Measurements from ENCODE around the gene GPR153. TPM values are rescaled to one million over a fixed set of nuclear protein-coding genes. Genes with fewer than 3 reads are reported as not detected.

GPR153 gene
- total and polyA plus RNA-seq, 2 of the 13 experiments (the other 11 are each of a cell fraction or from before 2014, with no cell fraction given), result 0.22 to 0.31 TPM

- TF ChIP-seq, protein P1, sequence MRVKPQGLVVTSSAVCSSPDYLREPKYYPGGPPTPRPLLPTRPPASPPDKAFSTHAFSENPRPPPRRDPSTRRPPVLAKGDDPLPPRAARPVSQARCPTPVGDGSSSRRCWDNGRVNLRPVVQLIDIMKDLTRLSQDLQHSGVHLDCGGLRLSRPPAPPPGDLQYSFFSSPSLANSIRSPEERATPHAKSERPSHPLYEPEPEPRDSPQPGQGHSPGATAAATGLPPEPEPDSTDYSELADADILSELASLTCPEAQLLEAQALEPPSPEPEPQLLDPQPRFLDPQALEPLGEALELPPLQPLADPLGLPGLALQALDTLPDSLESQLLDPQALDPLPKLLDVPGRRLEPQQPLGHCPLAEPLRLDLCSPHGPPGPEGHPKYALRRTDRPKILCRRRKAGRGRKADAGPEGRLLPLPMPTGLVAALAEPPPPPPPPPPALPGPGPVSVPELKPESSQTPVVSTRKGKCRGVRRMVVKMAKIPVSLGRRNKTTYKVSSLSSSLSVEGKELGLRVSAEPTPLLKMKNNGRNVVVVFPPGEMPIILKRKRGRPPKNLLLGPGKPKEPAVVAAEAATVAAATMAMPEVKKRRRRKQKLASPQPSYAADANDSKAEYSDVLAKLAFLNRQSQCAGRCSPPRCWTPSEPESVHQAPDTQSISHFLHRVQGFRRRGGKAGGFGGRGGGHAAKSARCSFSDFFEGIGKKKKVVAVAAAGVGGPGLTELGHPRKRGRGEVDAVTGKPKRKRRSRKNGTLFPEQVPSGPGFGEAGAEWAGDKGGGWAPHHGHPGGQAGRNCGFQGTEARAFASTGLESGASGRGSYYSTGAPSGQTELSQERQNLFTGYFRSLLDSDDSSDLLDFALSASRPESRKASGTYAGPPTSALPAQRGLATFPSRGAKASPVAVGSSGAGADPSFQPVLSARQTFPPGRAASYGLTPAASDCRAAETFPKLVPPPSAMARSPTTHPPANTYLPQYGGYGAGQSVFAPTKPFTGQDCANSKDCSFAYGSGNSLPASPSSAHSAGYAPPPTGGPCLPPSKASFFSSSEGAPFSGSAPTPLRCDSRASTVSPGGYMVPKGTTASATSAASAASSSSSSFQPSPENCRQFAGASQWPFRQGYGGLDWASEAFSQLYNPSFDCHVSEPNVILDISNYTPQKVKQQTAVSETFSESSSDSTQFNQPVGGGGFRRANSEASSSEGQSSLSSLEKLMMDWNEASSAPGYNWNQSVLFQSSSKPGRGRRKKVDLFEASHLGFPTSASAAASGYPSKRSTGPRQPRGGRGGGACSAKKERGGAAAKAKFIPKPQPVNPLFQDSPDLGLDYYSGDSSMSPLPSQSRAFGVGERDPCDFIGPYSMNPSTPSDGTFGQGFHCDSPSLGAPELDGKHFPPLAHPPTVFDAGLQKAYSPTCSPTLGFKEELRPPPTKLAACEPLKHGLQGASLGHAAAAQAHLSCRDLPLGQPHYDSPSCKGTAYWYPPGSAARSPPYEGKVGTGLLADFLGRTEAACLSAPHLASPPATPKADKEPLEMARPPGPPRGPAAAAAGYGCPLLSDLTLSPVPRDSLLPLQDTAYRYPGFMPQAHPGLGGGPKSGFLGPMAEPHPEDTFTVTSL (CRISPR knock-in tag; IDR thresholded peaks at IDR 0.05; ENCODE audit: borderline replicate concordance), result peak; percentile 16; the same call in 1 of the 2 replicates
- TF ChIP-seq ELF1 (CRISPR knock-in tag; IDR thresholded peaks at IDR 0.05) (peak; percentile 46; the same call in 1 of the 2 replicates), ZNF282 (IDR thresholded peaks at IDR 0.05; ENCODE audit: partially characterized antibody) (no peak), ATRX (CRISPR knock-in tag; IDR thresholded peaks at IDR 0.05; ENCODE audit: borderline replicate concordance) (no peak), ZFP36 (IDR thresholded peaks at IDR 0.05; ENCODE audit: borderline replicate concordance, low read depth, low read length, partially characterized antibody) (no peak), NR3C1 (CRISPR knock-in tag; IDR thresholded peaks at IDR 0.05) (peak; percentile 58; the same call in 1 of the 2 replicates), ZFP82 (CRISPR knock-in tag; IDR thresholded peaks at IDR 0.05; ENCODE audit: borderline replicate concordance) (peak; percentile 94; the same call in 1 of the 2 replicates), ZNF674 (CRISPR knock-in tag; IDR thresholded peaks at IDR 0.05; ENCODE audit: low read depth) (peak; percentile 98), ZNF557 (CRISPR knock-in tag; IDR thresholded peaks at IDR 0.05) (peak; percentile 99), ZNF230 (CRISPR knock-in tag; IDR thresholded peaks at IDR 0.05) (peak; percentile 99), ZNF224 (CRISPR knock-in tag; IDR thresholded peaks at IDR 0.05) (0 out of 2 replicates have a peak, but pooled peaks have one; percentile 72), SP4 (CRISPR knock-in tag; IDR thresholded peaks at IDR 0.05) (peak; percentile 78; the same call in 1 of the 2 replicates), ZNF773 (CRISPR knock-in tag; IDR thresholded peaks at IDR 0.05; ENCODE audit: borderline replicate concordance) (peak; percentile 99), ARHGAP35 (CRISPR knock-in tag; IDR thresholded peaks at IDR 0.05; ENCODE audit: borderline replicate concordance) (peak; percentile 98), ARNT (IDR thresholded peaks at IDR 0.05) (no peak), TCF7L2 (IDR thresholded peaks at IDR 0.05; ENCODE audit: low read depth, low read length) (no peak), ZNF496 (CRISPR knock-in tag; IDR thresholded peaks at IDR 0.05; ENCODE audit: insufficient replicate concordance) (peak; percentile 40), TEAD2 (CRISPR knock-in tag; IDR thresholded peaks at IDR 0.05) (peak; percentile 95), SRY (CRISPR knock-in tag; IDR thresholded peaks at IDR 0.05) (peak; percentile 100)
- TF ChIP-seq, protein P2, sequence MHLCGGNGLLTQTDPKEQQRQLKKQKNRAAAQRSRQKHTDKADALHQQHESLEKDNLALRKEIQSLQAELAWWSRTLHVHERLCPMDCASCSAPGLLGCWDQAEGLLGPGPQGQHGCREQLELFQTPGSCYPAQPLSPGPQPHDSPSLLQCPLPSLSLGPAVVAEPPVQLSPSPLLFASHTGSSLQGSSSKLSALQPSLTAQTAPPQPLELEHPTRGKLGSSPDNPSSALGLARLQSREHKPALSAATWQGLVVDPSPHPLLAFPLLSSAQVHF (CRISPR knock-in tag; IDR thresholded peaks at IDR 0.05), result peak; percentile 99
- TF ChIP-seq, protein P3, sequence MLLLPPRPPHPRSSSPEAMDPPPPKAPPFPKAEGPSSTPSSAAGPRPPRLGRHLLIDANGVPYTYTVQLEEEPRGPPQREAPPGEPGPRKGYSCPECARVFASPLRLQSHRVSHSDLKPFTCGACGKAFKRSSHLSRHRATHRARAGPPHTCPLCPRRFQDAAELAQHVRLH (CRISPR knock-in tag; IDR thresholded peaks at IDR 0.05; ENCODE audit: borderline replicate concordance, low read depth), result peak; percentile 100
- TF ChIP-seq, protein P4, sequence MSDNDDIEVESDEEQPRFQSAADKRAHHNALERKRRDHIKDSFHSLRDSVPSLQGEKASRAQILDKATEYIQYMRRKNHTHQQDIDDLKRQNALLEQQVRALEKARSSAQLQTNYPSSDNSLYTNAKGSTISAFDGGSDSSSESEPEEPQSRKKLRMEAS (IDR thresholded peaks at IDR 0.05), result peak; percentile 61; the same call in 1 of the 2 replicates
Measured at GRCh38 chr1:6245086-6245868, 15.6 kb downstream of the GPR153 start (continued).

All from HepG2 (cell line).